Fibroblast of lung (primary cell): ENCODE data around the gene TARBP2. TPM values are rescaled to one million over a fixed set of nuclear protein-coding genes. Genes with fewer than 3 reads are reported as not detected.
A peak's percentile ranks its signal among the peaks of the same experiment; 100 is the strongest.

Source experiments
- DNase-seq, 2 donors: peaks; one replicate each; pipeline versions ENCODE4 v3.0.0 to v3.0.0-alpha.2; 2010; ENCODE audit warnings: low read depth in 2 of 2
- H2AFZ ChIP-seq: 2 replicates; pipeline ENCODE4 v1.5.1; 2012; ENCODE audit warnings: low read length, control low read depth, inconsistent platforms
- H3K27ac ChIP-seq: 2 replicates; pipeline ENCODE4 v1.5.1; 2011; ENCODE audit warnings: low read length, control low read depth; ENCODE audit not compliant: insufficient read depth
- H3K27me3 ChIP-seq: 2 replicates; pipeline ENCODE4 v1.5.1; 2011; ENCODE audit warnings: mild to moderate bottlenecking, low read length; ENCODE audit not compliant: control insufficient read depth, insufficient read depth
- H3K36me3 ChIP-seq: 2 replicates; pipeline ENCODE4 v1.5.1; 2011; ENCODE audit warnings: low read length; ENCODE audit not compliant: control insufficient read depth, insufficient read depth
- H3K4me1 ChIP-seq: 2 replicates; pipeline ENCODE4 v1.5.1; 2011; ENCODE audit warnings: low read length; ENCODE audit not compliant: control insufficient read depth, insufficient read depth; ENCODE audit errors: extremely low read depth
- H3K4me2 ChIP-seq: 2 replicates; pipeline ENCODE4 v1.5.1; 2011; ENCODE audit warnings: low read length, control low read depth; ENCODE audit not compliant: insufficient read depth; ENCODE audit errors: extremely low read depth
- H3K4me3 ChIP-seq, 4 experiments: fragments of 200-600 bp in 1 of 4; sonication (generic) in 1 of 4; replicated peaks in 1 of 4; 2 replicates each; pipeline ENCODE4 v1.5.1; 2011 to 2016; ENCODE audit warnings: low read length in 4 of 4, low read depth in 3 of 4, mild to moderate bottlenecking in 3 of 4, control low read depth in 2 of 4, inconsistent platforms in 1 of 4, mixed read lengths in 1 of 4; ENCODE audit not compliant: insufficient read depth in 1 of 4; ENCODE audit errors: control extremely low read depth in 1 of 4
- H3K79me2 ChIP-seq: 2 replicates; pipeline ENCODE4 v1.5.1; 2012; ENCODE audit warnings: mild to moderate bottlenecking, low read length, inconsistent platforms; ENCODE audit not compliant: control insufficient read depth, insufficient read depth
- H3K9ac ChIP-seq: 2 replicates; pipeline ENCODE4 v1.5.1; 2011; ENCODE audit warnings: mild to moderate bottlenecking, low read length, control low read depth; ENCODE audit not compliant: insufficient read depth
- H3K9me3 ChIP-seq: 2 replicates; pipeline ENCODE4 v1.5.1; 2012; ENCODE audit warnings: low read depth, low read length; ENCODE audit not compliant: control insufficient read depth, insufficient read depth
- H4K20me1 ChIP-seq: 2 replicates; pipeline ENCODE4 v1.5.1; 2011; ENCODE audit warnings: low read length; ENCODE audit not compliant: control insufficient read depth, insufficient read depth; ENCODE audit errors: extremely low read depth
- CTCF ChIP-seq, 2 donors: IDR thresholded peaks in 1 of 2; conservative IDR thresholded peaks in 1 of 2; 1 replicate in 1 of 2; 2 replicates in 1 of 2; pipeline ENCODE4 v1.5.1; 2011 to 2012; ENCODE audit warnings: low read length in 2 of 2, control low read depth in 1 of 2, inconsistent platforms in 1 of 2, low read depth in 1 of 2, mild to moderate bottlenecking in 1 of 2
- EZH2 ChIP-seq: IDR thresholded peaks from 2 replicates; pipeline ENCODE4 v1.5.1; 2012; ENCODE audit warnings: low read length, control low read depth, mild to moderate bottlenecking; ENCODE audit errors: missing control alignments
- polyA plus RNA-seq, 2 donors: library from polyadenylated mRNA; depleted of rRNA in 1 of 2; stranded (reverse) in 1 of 2; unstranded in 1 of 2; fragments of >200 nt; gene quantifications; 2 replicates each; pipeline ENCODE4 v1.2.1, GENCODE V29; 2011 to 2012; ENCODE audit warnings: missing spikeins in 1 of 2
- total RNA-seq: library from RNA; depleted of rRNA; stranded (reverse); fragments of >200 nt; gene quantifications from 2 replicates; pipeline ENCODE4 v1.2.1, GENCODE V29; 2014

TARBP2 gene
- total and polyA plus RNA-seq, 2 donors (not counting 1 experiment from before 2014, with no cell fraction given) = 19.8 to 39.3 TPM

- no peak overlapping the region for H2AFZ ChIP-seq
- no peaks in the 10 kb centered on the region for H3K27me3 ChIP-seq
- peaks cover 27% of the 10 kb centered on the region for H3K4me1 ChIP-seq
- H3K27ac ChIP-seq = peak overlapping the region; percentile 29
- peak overlapping the region in 2 of 4 experiments; percentile 38 to 57 for H3K4me3 ChIP-seq
- H3K9me3 ChIP-seq = no peaks in the 10 kb centered on the region
- peak; percentile 46 to 88 for DNase-seq
- peak overlapping the region; percentile 51 for H3K4me2 ChIP-seq
- H3K9ac ChIP-seq = no peak overlapping the region
- TF ChIP-seq EZH2 (no peak), CTCF (conservative IDR thresholded peaks at IDR 0.05 in 1 of 2, IDR thresholded peaks at IDR 0.05 in 1 of 2; ENCODE audit: low read depth in 1 of 2, low read length in 2 of 2) (no peak)
- peaks cover 34% of the 10 kb centered on the region for H3K79me2 ChIP-seq
- peaks cover 4% of the 10 kb centered on the region for H3K36me3 ChIP-seq
- no peaks in the 10 kb centered on the region for H4K20me1 ChIP-seq
Measured at GRCh38 chr12:53495903-53496751, 5.0 kb upstream of the TARBP2 start.

- H2AFZ ChIP-seq = no peak overlapping the region
- H4K20me1 ChIP-seq = no peaks in the 10 kb centered on the region
- H3K4me3 ChIP-seq = peak overlapping the region in 2 of 4 experiments; percentile 38 to 57
- no peak for DNase-seq
- H3K27me3 ChIP-seq = no peaks in the 10 kb centered on the region
- H3K79me2 ChIP-seq = peaks cover 36% of the 10 kb centered on the region
- H3K27ac ChIP-seq = no peak overlapping the region
- no peak for TF ChIP-seq EZH2
- TF ChIP-seq CTCF (conservative IDR thresholded peaks at IDR 0.05 in 1 of 2, IDR thresholded peaks at IDR 0.05 in 1 of 2; ENCODE audit: low read depth in 1 of 2, low read length in 2 of 2) = no peak
- H3K36me3 ChIP-seq = peaks cover 4% of the 10 kb centered on the region
- H3K4me1 ChIP-seq = peaks cover 30% of the 10 kb centered on the region
- no peaks in the 10 kb centered on the region for H3K9me3 ChIP-seq
- H3K4me2 ChIP-seq = peak overlapping the region; percentile 51
- H3K9ac ChIP-seq = no peak overlapping the region
Measured at GRCh38 chr12:53496752-53497032, 4.4 kb upstream of the TARBP2 start.

- no peaks in the 10 kb centered on the region for H4K20me1 ChIP-seq
- no peak overlapping the region for H3K9ac ChIP-seq
- TF ChIP-seq EZH2 (no peak), CTCF (conservative IDR thresholded peaks at IDR 0.05 in 1 of 2, IDR thresholded peaks at IDR 0.05 in 1 of 2; ENCODE audit: low read depth in 1 of 2, low read length in 2 of 2) (no peak)
- no peaks in the 10 kb centered on the region for H3K27me3 ChIP-seq
- DNase-seq = no peak
- H3K4me1 ChIP-seq = peaks cover 29% of the 10 kb centered on the region
- no peak overlapping the region for H2AFZ ChIP-seq
- peak overlapping the region; percentile 23 for H3K4me2 ChIP-seq
- H3K36me3 ChIP-seq = peaks cover 4% of the 10 kb centered on the region
- H3K79me2 ChIP-seq = peaks cover 33% of the 10 kb centered on the region
- H3K4me3 ChIP-seq = peak overlapping the region in 2 of 4 experiments; percentile 38 to 57
- H3K9me3 ChIP-seq = no peaks in the 10 kb centered on the region
- H3K27ac ChIP-seq = no peak overlapping the region
Measured at GRCh38 chr12:53497461-53497860, 3.6 kb upstream of the TARBP2 start.
